Adipocyte (in vitro differentiated cells): ENCODE results near the gene TMED8.
"Not testable (repeated sequence)": the region's sequence is repeated elsewhere in the genome, so short reads cannot be mapped to it uniquely, and the experiment has no call there.

Source experiments
- DNase-seq: peaks from one replicate; pipeline ENCODE4 v3.0.0-alpha.2; 2015; ENCODE audit warnings: low read depth
- H3K27me3 ChIP-seq: replicated peaks from 2 replicates; pipeline ENCODE4 v1.7.0; 2013; ENCODE audit warnings: mild to moderate bottlenecking, low read length, moderate library complexity; ENCODE audit not compliant: control insufficient read depth, insufficient read depth
- H3K36me3 ChIP-seq: 2 replicates; pipeline ENCODE4 v1.7.0; 2013; ENCODE audit warnings: low read length, mild to moderate bottlenecking, moderate library complexity; ENCODE audit not compliant: control insufficient read depth, insufficient read depth, severe bottlenecking
- H3K4me1 ChIP-seq: 2 replicates; pipeline ENCODE4 v1.7.0; 2013; ENCODE audit warnings: mild to moderate bottlenecking, low read length, moderate library complexity; ENCODE audit not compliant: control insufficient read depth, insufficient read depth
- H3K4me3 ChIP-seq: 2 replicates; pipeline ENCODE4 v1.7.0; 2013; ENCODE audit warnings: mild to moderate bottlenecking, low read length, moderate library complexity
- H3K9ac ChIP-seq: 2 replicates; pipeline ENCODE4 v1.7.0; 2013; ENCODE audit warnings: mild to moderate bottlenecking, low read length, moderate library complexity
- H3K9me3 ChIP-seq: 2 replicates; pipeline ENCODE4 v1.7.0; 2013; ENCODE audit warnings: mild to moderate bottlenecking, low read length, moderate library complexity; ENCODE audit not compliant: control insufficient read depth

The TMED8 gene

GRCh38 chr14:77376771-77377501 is at the start of gene TMED8, which contains the start of gene SAMD15:
Gene TMED8 (minus strand): TSS chr14:77377094. CDS start chr14:77377053, 41 bp downstream.
Gene SAMD15 (plus strand): TSS chr14:77377379. CDS start chr14:77377419, 40 bp downstream.
- Histone ChIP-seq H3K4me3 (peak within 1 kb of the TSS; percentile 98), H3K4me1 (peaks cover 8% of the 10 kb centered on the region), H3K9ac (peak within 1 kb of the TSS; percentile 93), H3K36me3 (no peaks in the 10 kb centered on the region), H3K9me3 (no peaks in the 10 kb centered on the region), H3K27me3 (no peaks in the 10 kb centered on the region)
- DNase-seq: peak; percentile 93

GRCh38 chr14:77426396-77426795 is 49.5 kb upstream of the TMED8 start:
- H3K4me3 ChIP-seq: no peak overlapping the region
- DNase-seq: no peak
- H3K36me3 ChIP-seq: peaks cover 75% of the 10 kb centered on the region
- no peak overlapping the region for H3K9ac ChIP-seq
- peaks cover 5% of the 10 kb centered on the region for H3K4me1 ChIP-seq
- H3K27me3 ChIP-seq: no peaks in the 10 kb centered on the region
- H3K9me3 ChIP-seq: no peaks in the 10 kb centered on the region

- Histone ChIP-seq H3K9me3 (peaks cover 2% of the 10 kb centered on the region), H3K4me3 (no peak overlapping the region), H3K36me3 (peaks cover 63% of the 10 kb centered on the region), H3K4me1 (peaks cover 14% of the 10 kb centered on the region), H3K9ac (no peak overlapping the region), H3K27me3 (no peaks in the 10 kb centered on the region)
- no peak for DNase-seq
Observed at GRCh38 chr14:77424862-77425261, 48.0 kb upstream of the TMED8 start.

- peaks cover 6% of the 10 kb centered on the region for H3K9me3 ChIP-seq
- H3K9ac ChIP-seq: no peak within 1 kb of the TSS
- no peaks in the 10 kb centered on the region for H3K27me3 ChIP-seq
- no peak within 1 kb of the TSS for H3K4me3 ChIP-seq
- H3K4me1 ChIP-seq: peaks cover 14% of the 10 kb centered on the region
- DNase-seq: no peak
- H3K36me3 ChIP-seq: peaks cover 49% of the 10 kb centered on the region
Observed at GRCh38 chr14:77423423-77423822, 46.5 kb upstream of the TMED8 start, which contains the start of gene NOXRED1. Gene NOXRED1 (minus strand): TSS chr14:77423523. CDS start chr14:77422889, 634 bp downstream.

GRCh38 chr14:77421201-77421600 is 44.3 kb upstream of the TMED8 start:
- DNase-seq: peak; percentile 27
- Histone ChIP-seq H3K4me1 (peaks cover 14% of the 10 kb centered on the region), H3K9me3 (peaks cover 6% of the 10 kb centered on the region), H3K36me3 (peaks cover 27% of the 10 kb centered on the region), H3K4me3 (peak overlapping the region; percentile 17), H3K27me3 (no peaks in the 10 kb centered on the region), H3K9ac (no peak overlapping the region)

- Histone ChIP-seq H3K4me3 (no peak overlapping the region), H3K36me3 (no peaks in the 10 kb centered on the region), H3K27me3 (no peaks in the 10 kb centered on the region), H3K9ac (no peak overlapping the region), H3K4me1 (peaks cover 13% of the 10 kb centered on the region), H3K9me3 (peaks cover 6% of the 10 kb centered on the region)
- no peak for DNase-seq
Observed at GRCh38 chr14:77416836-77417235, 39.9 kb upstream of the TMED8 start.

GRCh38 chr14:77416098-77416497 is 39.2 kb upstream of the TMED8 start:
- DNase-seq, H3K4me1 ChIP-seq, H3K36me3 ChIP-seq, H3K9ac ChIP-seq, H3K9me3 ChIP-seq, H3K4me3 ChIP-seq, H3K27me3 ChIP-seq: not testable (repeated sequence)

GRCh38 chr14:77415403-77416030 is 38.6 kb upstream of the TMED8 start:
- H3K4me3 ChIP-seq, H3K27me3 ChIP-seq, H3K9me3 ChIP-seq, H3K9ac ChIP-seq, H3K4me1 ChIP-seq, DNase-seq, H3K36me3 ChIP-seq: not testable (repeated sequence)

GRCh38 chr14:77409131-77409533 is 32.2 kb upstream of the TMED8 start:
- no peaks in the 10 kb centered on the region for H3K9me3 ChIP-seq
- peaks cover 10% of the 10 kb centered on the region for H3K4me1 ChIP-seq
- DNase-seq: no peak
- H3K9ac ChIP-seq: no peak overlapping the region
- no peaks in the 10 kb centered on the region for H3K36me3 ChIP-seq
- no peak overlapping the region for H3K4me3 ChIP-seq
- no peaks in the 10 kb centered on the region for H3K27me3 ChIP-seq

- Histone ChIP-seq H3K27me3 (no peaks in the 10 kb centered on the region), H3K9ac (no peak overlapping the region), H3K4me1 (peaks cover 10% of the 10 kb centered on the region), H3K9me3 (no peaks in the 10 kb centered on the region), H3K36me3 (no peaks in the 10 kb centered on the region), H3K4me3 (no peak overlapping the region)
- no peak for DNase-seq
Observed at GRCh38 chr14:77407158-77407557, 30.3 kb upstream of the TMED8 start.

GRCh38 chr14:77406718-77407117 is 29.8 kb upstream of the TMED8 start:
- no peaks in the 10 kb centered on the region for H3K9me3 ChIP-seq
- DNase-seq: no peak
- H3K36me3 ChIP-seq: no peaks in the 10 kb centered on the region
- no peak overlapping the region for H3K4me3 ChIP-seq
- H3K9ac ChIP-seq: no peak overlapping the region
- H3K27me3 ChIP-seq: no peaks in the 10 kb centered on the region
- H3K4me1 ChIP-seq: peaks cover 10% of the 10 kb centered on the region
